ENCODE measurements around the gene SAMMSON.

The SAMMSON gene

DNA sequence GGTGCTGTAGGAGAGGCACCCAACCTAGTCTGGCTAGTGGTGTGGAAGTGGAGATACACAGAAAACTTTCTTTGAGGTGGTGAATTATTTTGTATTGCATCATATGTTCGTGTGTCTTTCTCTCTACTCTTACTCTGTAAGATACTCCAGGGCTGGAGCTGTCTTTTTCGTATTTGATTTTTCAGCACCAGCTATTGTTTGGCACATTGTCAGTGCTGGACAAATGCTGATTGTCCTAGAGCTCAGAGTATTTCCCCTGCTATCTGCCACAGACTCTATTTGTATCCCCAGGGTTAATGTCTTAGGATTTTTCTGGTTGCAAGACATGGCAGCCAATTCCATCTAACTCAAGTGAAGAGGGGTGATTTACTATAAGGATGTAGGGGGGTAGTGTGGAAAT is 110.5 kb downstream of the SAMMSON start:
- Histone ChIP-seq H3K4ac (ENCODE audit: low read length) (no peak overlapping the region), H3K9me3 (replicated peaks in 1 of 2; ENCODE audit: control insufficient read depth in 2 of 2, insufficient read depth in 1 of 2, low read depth in 1 of 2, low read length in 2 of 2) (no peaks in the 10 kb centered on the region), H2BK5ac (ENCODE audit: low read length) (no peak overlapping the region), H2BK15ac (ENCODE audit: low read length) (no peak overlapping the region), H3K79me1 (ENCODE audit: low read depth, low read length) (no peaks in the 10 kb centered on the region), H2BK120ac (ENCODE audit: low read depth, low read length) (no peak overlapping the region), H3K18ac (ENCODE audit: low read length) (no peak overlapping the region), H2BK12ac (ENCODE audit: low read length) (no peak overlapping the region), H3K4me2 (ENCODE audit: insufficient read depth, low read length, poor library complexity, severe bottlenecking) (no peak overlapping the region), H3K9ac (ENCODE audit: low read depth, low read length, poor library complexity) (no peak overlapping the region), H3K27me3 (ENCODE audit: control insufficient read depth in 3 of 3, insufficient read depth in 3 of 3, low read depth in 1 of 3, low read length in 3 of 3) (no peaks in the 10 kb centered on the region), H3K4me1 (ENCODE audit: control insufficient read depth in 2 of 2, insufficient read depth in 1 of 2, low read depth in 1 of 2, low read length in 2 of 2) (no peaks in the 10 kb centered on the region), H3K4me3 (ENCODE audit: low read length in 2 of 2) (no peak overlapping the region), H2AFZ (ENCODE audit: low read length) (no peak overlapping the region), H3K23ac (ENCODE audit: low read depth, low read length, poor library complexity) (no peak overlapping the region), H3K27ac (replicated peaks; ENCODE audit: low read length) (no peak overlapping the region), H3K36me3 (replicated peaks in 1 of 2; ENCODE audit: control insufficient read depth in 2 of 2, insufficient read depth in 2 of 2, low read length in 2 of 2) (no peaks in the 10 kb centered on the region), H4K8ac (ENCODE audit: low read depth, low read length) (no peak overlapping the region), H2AK5ac (ENCODE audit: low read depth, low read length) (no peak overlapping the region), H4K91ac (ENCODE audit: low read depth, low read length, poor library complexity) (no peak overlapping the region), H3K14ac (ENCODE audit: low read length) (no peak overlapping the region)
- no peak for DNase-seq (ENCODE audit: low spot score)
- WGBS, 2 donors (ENCODE audit: extremely low coverage in 2 of 2, insufficient read length in 2 of 2, insufficient replicate concordance in 1 of 2): no CpG with 5 or more reads among the region's 2 CpGs

DNA sequence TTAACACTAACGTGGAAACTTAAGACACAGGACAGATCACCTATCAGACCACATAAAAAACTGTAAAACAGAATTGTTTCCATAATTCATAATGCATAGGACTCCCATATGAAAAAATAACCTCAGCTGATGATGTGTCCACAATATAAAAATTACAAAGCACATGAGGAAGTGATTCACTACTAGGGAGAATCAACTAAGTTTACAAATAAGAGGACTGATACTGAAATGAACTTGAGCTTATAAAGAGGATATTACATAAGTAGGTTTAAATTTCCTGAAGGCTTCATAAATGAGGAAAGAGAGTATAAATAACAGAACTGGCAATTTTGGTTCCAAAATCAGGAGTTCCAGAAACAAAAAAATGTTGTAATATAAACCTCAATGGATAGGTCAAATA is 111.9 kb downstream of the SAMMSON start:
- H4K8ac ChIP-seq (ENCODE audit: low read depth, low read length): no peak overlapping the region
- H3K4me1 ChIP-seq (ENCODE audit: control insufficient read depth in 2 of 2, insufficient read depth in 1 of 2, low read depth in 1 of 2, low read length in 2 of 2): no peaks in the 10 kb centered on the region
- H3K4me3 ChIP-seq (ENCODE audit: low read length in 2 of 2): no peak overlapping the region
- no CpG with 5 or more reads among the region's 1 CpG for WGBS, 2 donors (ENCODE audit: extremely low coverage in 2 of 2, insufficient read length in 2 of 2, insufficient replicate concordance in 1 of 2)
- no peak overlapping the region for H2BK5ac ChIP-seq (ENCODE audit: low read length)
- DNase-seq (ENCODE audit: low spot score): no peak
- no peak overlapping the region for H4K91ac ChIP-seq (ENCODE audit: low read depth, low read length, poor library complexity)
- H3K9ac ChIP-seq (ENCODE audit: low read depth, low read length, poor library complexity): no peak overlapping the region
- H2BK15ac ChIP-seq (ENCODE audit: low read length): no peak overlapping the region
- H3K14ac ChIP-seq (ENCODE audit: low read length): no peak overlapping the region
- no peak overlapping the region for H3K27ac ChIP-seq (replicated peaks; ENCODE audit: low read length)
- no peaks in the 10 kb centered on the region for H3K36me3 ChIP-seq (replicated peaks in 1 of 2; ENCODE audit: control insufficient read depth in 2 of 2, insufficient read depth in 2 of 2, low read length in 2 of 2)
- no peaks in the 10 kb centered on the region for H3K9me3 ChIP-seq (replicated peaks in 1 of 2; ENCODE audit: control insufficient read depth in 2 of 2, insufficient read depth in 1 of 2, low read depth in 1 of 2, low read length in 2 of 2)
- H2AK5ac ChIP-seq (ENCODE audit: low read depth, low read length): no peak overlapping the region
- no peak overlapping the region for H2BK120ac ChIP-seq (ENCODE audit: low read depth, low read length)
- H3K4ac ChIP-seq (ENCODE audit: low read length): no peak overlapping the region
- no peaks in the 10 kb centered on the region for H3K27me3 ChIP-seq (ENCODE audit: control insufficient read depth in 3 of 3, insufficient read depth in 3 of 3, low read depth in 1 of 3, low read length in 3 of 3)
- no peak overlapping the region for H2AFZ ChIP-seq (ENCODE audit: low read length)
- no peak overlapping the region for H3K23ac ChIP-seq (ENCODE audit: low read depth, low read length, poor library complexity)
- no peak overlapping the region for H2BK12ac ChIP-seq (ENCODE audit: low read length)
- no peak overlapping the region for H3K18ac ChIP-seq (ENCODE audit: low read length)
- no peak overlapping the region for H3K4me2 ChIP-seq (ENCODE audit: insufficient read depth, low read length, poor library complexity, severe bottlenecking)
- H3K79me1 ChIP-seq (ENCODE audit: low read depth, low read length): no peaks in the 10 kb centered on the region

DNA sequence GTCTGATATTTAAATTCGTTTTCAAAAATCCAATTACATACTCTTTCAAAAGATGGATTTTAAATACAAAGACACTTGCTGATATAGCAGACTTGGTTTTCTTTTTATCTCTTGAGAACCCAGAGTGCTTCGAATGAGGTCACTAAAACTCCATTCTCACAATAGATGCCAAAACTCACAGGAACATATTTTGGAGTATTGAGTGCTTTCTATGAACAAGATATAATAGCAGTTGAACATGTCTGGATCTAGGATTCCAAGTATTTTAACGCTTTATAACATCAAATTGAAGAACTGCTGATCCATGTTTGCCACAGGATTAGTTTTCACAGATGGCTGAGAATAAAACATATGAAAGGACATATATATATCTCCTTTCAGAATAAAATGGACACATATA is 113.2 kb downstream of the SAMMSON start:
- H3K79me1 ChIP-seq (ENCODE audit: low read depth, low read length): no peaks in the 10 kb centered on the region
- H3K4me1 ChIP-seq (ENCODE audit: control insufficient read depth in 2 of 2, insufficient read depth in 1 of 2, low read depth in 1 of 2, low read length in 2 of 2): no peaks in the 10 kb centered on the region
- no peak for DNase-seq (ENCODE audit: low spot score)
- H2BK120ac ChIP-seq (ENCODE audit: low read depth, low read length): no peak overlapping the region
- no peak overlapping the region for H2BK5ac ChIP-seq (ENCODE audit: low read length)
- no CpG with 5 or more reads among the region's 3 CpGs for WGBS, 2 donors (ENCODE audit: extremely low coverage in 2 of 2, insufficient read length in 2 of 2, insufficient replicate concordance in 1 of 2)
- no peak overlapping the region for H4K8ac ChIP-seq (ENCODE audit: low read depth, low read length)
- H4K91ac ChIP-seq (ENCODE audit: low read depth, low read length, poor library complexity): no peak overlapping the region
- no peaks in the 10 kb centered on the region for H3K27me3 ChIP-seq (ENCODE audit: control insufficient read depth in 3 of 3, insufficient read depth in 3 of 3, low read depth in 1 of 3, low read length in 3 of 3)
- H3K4me2 ChIP-seq (ENCODE audit: insufficient read depth, low read length, poor library complexity, severe bottlenecking): no peak overlapping the region
- no peak overlapping the region for H3K18ac ChIP-seq (ENCODE audit: low read length)
- H2BK12ac ChIP-seq (ENCODE audit: low read length): no peak overlapping the region
- no peak overlapping the region for H3K14ac ChIP-seq (ENCODE audit: low read length)
- H2AK5ac ChIP-seq (ENCODE audit: low read depth, low read length): no peak overlapping the region
- H3K27ac ChIP-seq (replicated peaks; ENCODE audit: low read length): no peak overlapping the region
- no peak overlapping the region for H3K23ac ChIP-seq (ENCODE audit: low read depth, low read length, poor library complexity)
- no peaks in the 10 kb centered on the region for H3K9me3 ChIP-seq (replicated peaks in 1 of 2; ENCODE audit: control insufficient read depth in 2 of 2, insufficient read depth in 1 of 2, low read depth in 1 of 2, low read length in 2 of 2)
- H3K36me3 ChIP-seq (replicated peaks in 1 of 2; ENCODE audit: control insufficient read depth in 2 of 2, insufficient read depth in 2 of 2, low read length in 2 of 2): no peaks in the 10 kb centered on the region
- no peak overlapping the region for H3K4me3 ChIP-seq (ENCODE audit: low read length in 2 of 2)
- no peak overlapping the region for H3K9ac ChIP-seq (ENCODE audit: low read depth, low read length, poor library complexity)
- no peak overlapping the region for H2AFZ ChIP-seq (ENCODE audit: low read length)
- H2BK15ac ChIP-seq (ENCODE audit: low read length): no peak overlapping the region
- H3K4ac ChIP-seq (ENCODE audit: low read length): no peak overlapping the region

DNA sequence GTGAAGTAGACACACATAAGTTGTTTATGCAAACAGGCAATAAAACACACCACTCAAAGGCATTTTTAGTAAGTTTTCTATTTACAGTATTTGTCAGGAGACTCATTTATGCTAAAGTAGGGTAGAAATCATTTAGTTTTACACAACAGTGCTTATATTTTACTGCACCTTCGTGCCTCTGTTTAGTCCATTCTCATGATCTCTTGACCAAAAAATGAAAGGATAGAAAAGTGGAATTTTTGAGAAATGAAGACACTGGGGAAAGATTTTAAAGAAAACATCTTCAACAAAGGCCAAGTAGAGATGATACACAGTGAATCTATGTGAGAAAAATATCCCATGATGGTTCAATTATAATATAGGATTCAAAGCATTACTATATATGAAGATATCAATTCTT is 114.9 kb downstream of the SAMMSON start:
- Histone ChIP-seq H3K4me3 (ENCODE audit: low read length in 2 of 2) (no peak overlapping the region), H3K4ac (ENCODE audit: low read length) (no peak overlapping the region), H2BK120ac (ENCODE audit: low read depth, low read length) (no peak overlapping the region), H2BK15ac (ENCODE audit: low read length) (no peak overlapping the region), H3K14ac (ENCODE audit: low read length) (no peak overlapping the region), H2BK12ac (ENCODE audit: low read length) (no peak overlapping the region), H4K8ac (ENCODE audit: low read depth, low read length) (no peak overlapping the region), H2AFZ (ENCODE audit: low read length) (no peak overlapping the region), H4K91ac (ENCODE audit: low read depth, low read length, poor library complexity) (no peak overlapping the region), H3K9ac (ENCODE audit: low read depth, low read length, poor library complexity) (no peak overlapping the region), H3K79me1 (ENCODE audit: low read depth, low read length) (no peaks in the 10 kb centered on the region), H3K4me1 (ENCODE audit: control insufficient read depth in 2 of 2, insufficient read depth in 1 of 2, low read depth in 1 of 2, low read length in 2 of 2) (no peaks in the 10 kb centered on the region), H3K18ac (ENCODE audit: low read length) (no peak overlapping the region), H3K36me3 (replicated peaks in 1 of 2; ENCODE audit: control insufficient read depth in 2 of 2, insufficient read depth in 2 of 2, low read length in 2 of 2) (no peaks in the 10 kb centered on the region), H3K9me3 (replicated peaks in 1 of 2; ENCODE audit: control insufficient read depth in 2 of 2, insufficient read depth in 1 of 2, low read depth in 1 of 2, low read length in 2 of 2) (no peaks in the 10 kb centered on the region), H3K23ac (ENCODE audit: low read depth, low read length, poor library complexity) (no peak overlapping the region), H2AK5ac (ENCODE audit: low read depth, low read length) (no peak overlapping the region), H3K27me3 (ENCODE audit: control insufficient read depth in 3 of 3, insufficient read depth in 3 of 3, low read depth in 1 of 3, low read length in 3 of 3) (no peaks in the 10 kb centered on the region), H3K4me2 (ENCODE audit: insufficient read depth, low read length, poor library complexity, severe bottlenecking) (no peak overlapping the region), H2BK5ac (ENCODE audit: low read length) (no peak overlapping the region), H3K27ac (replicated peaks; ENCODE audit: low read length) (no peak overlapping the region)
- DNase-seq (ENCODE audit: low spot score): no peak
- WGBS, 2 donors (ENCODE audit: extremely low coverage in 2 of 2, insufficient read length in 2 of 2, insufficient replicate concordance in 1 of 2): no CpG with 5 or more reads among the region's 1 CpG
